ENCODE results near the gene KCNIP4.

DNA sequence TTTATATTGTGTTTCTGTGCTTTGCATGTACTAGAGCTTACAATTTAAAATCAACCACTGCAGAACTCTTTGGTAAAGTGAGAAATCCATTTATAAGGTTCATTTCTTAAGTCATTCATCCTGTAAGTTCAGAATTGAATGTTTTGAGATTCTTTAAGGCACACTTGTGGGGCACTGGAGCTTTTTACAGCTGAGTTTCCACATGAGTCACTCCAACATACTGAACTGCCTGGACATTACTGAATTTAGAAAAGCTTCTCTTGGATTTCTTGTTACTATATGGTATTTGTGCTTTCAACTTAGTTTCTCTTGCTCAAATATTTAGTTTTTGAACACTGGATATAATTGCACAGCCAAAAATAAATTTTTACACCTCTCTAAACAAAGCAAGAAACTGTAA, 1022.0 kb downstream of the KCNIP4 start:
- no peak for TF ChIP-seq MAFK (IDR thresholded peaks at IDR 0.05; ENCODE audit: low read depth, low read length)
- TF ChIP-seq, protein P1, sequence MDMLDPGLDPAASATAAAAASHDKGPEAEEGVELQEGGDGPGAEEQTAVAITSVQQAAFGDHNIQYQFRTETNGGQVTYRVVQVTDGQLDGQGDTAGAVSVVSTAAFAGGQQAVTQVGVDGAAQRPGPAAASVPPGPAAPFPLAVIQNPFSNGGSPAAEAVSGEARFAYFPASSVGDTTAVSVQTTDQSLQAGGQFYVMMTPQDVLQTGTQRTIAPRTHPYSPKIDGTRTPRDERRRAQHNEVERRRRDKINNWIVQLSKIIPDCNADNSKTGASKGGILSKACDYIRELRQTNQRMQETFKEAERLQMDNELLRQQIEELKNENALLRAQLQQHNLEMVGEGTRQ (IDR thresholded peaks at IDR 0.05; ENCODE audit: low read depth, low read length) = no peak
- TF ChIP-seq, protein P2, sequence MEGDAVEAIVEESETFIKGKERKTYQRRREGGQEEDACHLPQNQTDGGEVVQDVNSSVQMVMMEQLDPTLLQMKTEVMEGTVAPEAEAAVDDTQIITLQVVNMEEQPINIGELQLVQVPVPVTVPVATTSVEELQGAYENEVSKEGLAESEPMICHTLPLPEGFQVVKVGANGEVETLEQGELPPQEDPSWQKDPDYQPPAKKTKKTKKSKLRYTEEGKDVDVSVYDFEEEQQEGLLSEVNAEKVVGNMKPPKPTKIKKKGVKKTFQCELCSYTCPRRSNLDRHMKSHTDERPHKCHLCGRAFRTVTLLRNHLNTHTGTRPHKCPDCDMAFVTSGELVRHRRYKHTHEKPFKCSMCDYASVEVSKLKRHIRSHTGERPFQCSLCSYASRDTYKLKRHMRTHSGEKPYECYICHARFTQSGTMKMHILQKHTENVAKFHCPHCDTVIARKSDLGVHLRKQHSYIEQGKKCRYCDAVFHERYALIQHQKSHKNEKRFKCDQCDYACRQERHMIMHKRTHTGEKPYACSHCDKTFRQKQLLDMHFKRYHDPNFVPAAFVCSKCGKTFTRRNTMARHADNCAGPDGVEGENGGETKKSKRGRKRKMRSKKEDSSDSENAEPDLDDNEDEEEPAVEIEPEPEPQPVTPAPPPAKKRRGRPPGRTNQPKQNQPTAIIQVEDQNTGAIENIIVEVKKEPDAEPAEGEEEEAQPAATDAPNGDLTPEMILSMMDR (conservative IDR thresholded peaks at IDR 0.05; ENCODE audit: low read depth, low read length) = no peak
- TF ChIP-seq BHLHE40 (IDR thresholded peaks at IDR 0.05; ENCODE audit: low read depth, low read length) = no peak
- no peak for TF ChIP-seq CEBPB (IDR thresholded peaks at IDR 0.05; ENCODE audit: low read depth, low read length)
- no peak for TF ChIP-seq POLR2A (IDR thresholded peaks at IDR 0.05; ENCODE audit: low read depth, low read length)
- no peak for TF ChIP-seq RFX5 (IDR thresholded peaks at IDR 0.05; ENCODE audit: low read depth, low read length)
- TF ChIP-seq RAD21 (IDR thresholded peaks at IDR 0.05; ENCODE audit: low read length) = no peak
- TF ChIP-seq MAZ (IDR thresholded peaks at IDR 0.05; ENCODE audit: borderline replicate concordance, low read depth, low read length) = no peak
